Neural cell (in vitro differentiated cells): ENCODE data around the gene LRMDA.

Experiments
- EZH2 ChIP-seq: fragments of 200-600, 300-800 bp; shearing (Covaris generic), sonication (generic); IDR thresholded peaks from 2 replicates; pipeline ENCODE4 v1.6.1; 2014; ENCODE audit warnings: antibody characterized with exemption, low read length, borderline replicate concordance, mild to moderate bottlenecking; ENCODE audit not compliant: insufficient read depth, poor library complexity, severe bottlenecking
- POLR2AphosphoS5 ChIP-seq: IDR thresholded peaks from 2 replicates; pipeline ENCODE4 v1.6.1; 2012
- RAD21 ChIP-seq: fragments of 450-650 bp; conservative IDR thresholded peaks from 2 replicates; pipeline ENCODE4 v1.6.1; 2014; ENCODE audit warnings: antibody characterized with exemption, mild to moderate bottlenecking, moderate library complexity
- TAF1 ChIP-seq: IDR thresholded peaks from 2 replicates; pipeline ENCODE4 v1.6.1; 2012; ENCODE audit warnings: low read depth
- TF ChIP-seq, protein P1 (sequence below): IDR thresholded peaks from 2 replicates; pipeline ENCODE4 v1.6.1; 2012; ENCODE audit warnings: borderline replicate concordance

DNA sequence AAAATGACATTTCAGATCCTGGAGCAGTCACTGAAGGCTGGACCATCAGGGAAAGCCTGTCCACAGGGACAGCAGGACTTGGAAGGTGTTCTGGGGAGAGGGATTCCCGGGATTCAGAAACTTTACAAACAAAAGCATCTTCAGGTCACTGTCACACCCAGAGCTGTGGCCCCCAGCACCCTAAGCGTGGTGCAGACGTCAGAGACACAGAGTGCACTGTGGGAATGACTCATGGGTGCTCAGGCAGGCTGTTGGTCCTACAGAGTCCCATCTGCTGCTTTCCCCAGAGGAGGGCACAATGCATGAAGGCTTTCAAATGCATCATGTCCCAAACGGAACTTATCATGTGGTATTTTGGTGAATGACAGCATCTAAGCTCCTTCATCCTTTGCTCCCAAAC lies 13.1 kb upstream of the LRMDA start:
- TF ChIP-seq, protein P1, sequence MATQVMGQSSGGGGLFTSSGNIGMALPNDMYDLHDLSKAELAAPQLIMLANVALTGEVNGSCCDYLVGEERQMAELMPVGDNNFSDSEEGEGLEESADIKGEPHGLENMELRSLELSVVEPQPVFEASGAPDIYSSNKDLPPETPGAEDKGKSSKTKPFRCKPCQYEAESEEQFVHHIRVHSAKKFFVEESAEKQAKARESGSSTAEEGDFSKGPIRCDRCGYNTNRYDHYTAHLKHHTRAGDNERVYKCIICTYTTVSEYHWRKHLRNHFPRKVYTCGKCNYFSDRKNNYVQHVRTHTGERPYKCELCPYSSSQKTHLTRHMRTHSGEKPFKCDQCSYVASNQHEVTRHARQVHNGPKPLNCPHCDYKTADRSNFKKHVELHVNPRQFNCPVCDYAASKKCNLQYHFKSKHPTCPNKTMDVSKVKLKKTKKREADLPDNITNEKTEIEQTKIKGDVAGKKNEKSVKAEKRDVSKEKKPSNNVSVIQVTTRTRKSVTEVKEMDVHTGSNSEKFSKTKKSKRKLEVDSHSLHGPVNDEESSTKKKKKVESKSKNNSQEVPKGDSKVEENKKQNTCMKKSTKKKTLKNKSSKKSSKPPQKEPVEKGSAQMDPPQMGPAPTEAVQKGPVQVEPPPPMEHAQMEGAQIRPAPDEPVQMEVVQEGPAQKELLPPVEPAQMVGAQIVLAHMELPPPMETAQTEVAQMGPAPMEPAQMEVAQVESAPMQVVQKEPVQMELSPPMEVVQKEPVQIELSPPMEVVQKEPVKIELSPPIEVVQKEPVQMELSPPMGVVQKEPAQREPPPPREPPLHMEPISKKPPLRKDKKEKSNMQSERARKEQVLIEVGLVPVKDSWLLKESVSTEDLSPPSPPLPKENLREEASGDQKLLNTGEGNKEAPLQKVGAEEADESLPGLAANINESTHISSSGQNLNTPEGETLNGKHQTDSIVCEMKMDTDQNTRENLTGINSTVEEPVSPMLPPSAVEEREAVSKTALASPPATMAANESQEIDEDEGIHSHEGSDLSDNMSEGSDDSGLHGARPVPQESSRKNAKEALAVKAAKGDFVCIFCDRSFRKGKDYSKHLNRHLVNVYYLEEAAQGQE: no peak
- TF ChIP-seq POLR2AphosphoS5 (no peak), RAD21 (no peak), EZH2 (no peak), TAF1 (no peak)
